Activated T-helper 17 cell treated with anti-CD3 and anti-CD28 coated beads, Interleukin-2, amount 50 U/mL, for 72 hours (primary cell): ENCODE results near the gene SSTR5. TPM values are rescaled to one million over a fixed set of nuclear protein-coding genes. Genes with fewer than 3 reads are reported as not detected.

Experiments used
- ATAC-seq: fragments of 150-1000 bp; cut with Tn5 transposase; replicated peaks from 2 replicates; pipeline ENCODE4 v1.10.0; 2021; ENCODE audit warnings: mild to moderate bottlenecking, moderate library complexity
- H3K27ac Mint-ChIP-seq: one replicate; pipeline ENCODE4 v1.8.0; 2022; ENCODE audit warnings: mixed read lengths
- H3K27me3 Mint-ChIP-seq: one replicate; pipeline ENCODE4 v1.8.0; 2022; ENCODE audit warnings: mixed read lengths
- H3K36me3 Mint-ChIP-seq: one replicate; pipeline ENCODE4 v1.8.0; 2022; ENCODE audit warnings: low read depth, mild to moderate bottlenecking, mixed read lengths
- H3K4me1 Mint-ChIP-seq: one replicate; pipeline ENCODE4 v1.8.0; 2022; ENCODE audit warnings: mixed read lengths
- H3K4me3 Mint-ChIP-seq: one replicate; pipeline ENCODE4 v1.8.0; 2022; ENCODE audit warnings: mild to moderate bottlenecking, mixed read lengths
- H3K9me3 Mint-ChIP-seq: one replicate; pipeline ENCODE4 v1.8.0; 2022; ENCODE audit warnings: mixed read lengths
- total RNA-seq, 2 donors: library from RNA; stranded (reverse); gene quantifications; one replicate each; pipeline ENCODE4 v1.2.3, GENCODE V29; 2022

Gene SSTR5
- total RNA-seq, 2 donors from 2014 or later = not detected

DNA sequence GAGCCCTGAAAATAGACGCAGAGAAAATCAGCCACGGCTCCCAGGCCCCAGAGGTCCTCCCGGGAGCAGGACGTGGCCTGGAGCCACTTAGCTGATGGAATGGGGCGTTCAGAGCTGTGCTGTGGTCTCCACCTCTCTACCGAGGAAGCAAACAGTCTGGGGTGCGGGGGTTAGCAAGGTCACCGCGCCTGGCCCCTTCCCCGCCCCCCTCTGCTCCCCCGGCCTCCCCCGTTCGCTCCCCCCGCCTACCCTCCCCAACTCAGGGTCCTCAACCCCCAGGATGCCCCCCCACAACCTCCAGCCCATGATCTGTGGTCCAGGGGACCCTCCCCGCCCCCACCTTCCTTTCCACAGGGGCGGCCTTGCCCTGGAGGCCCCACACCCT, 44.1 kb downstream of the SSTR5 start:
- no peaks in the 10 kb centered on the region for H3K27me3 Mint-ChIP-seq
- no peak for ATAC-seq
- H3K4me3 Mint-ChIP-seq = no peak overlapping the region
- H3K9me3 Mint-ChIP-seq = no peaks in the 10 kb centered on the region
- H3K4me1 Mint-ChIP-seq = no peaks in the 10 kb centered on the region
- H3K36me3 Mint-ChIP-seq = no peaks in the 10 kb centered on the region
- H3K27ac Mint-ChIP-seq = no peak overlapping the region

DNA sequence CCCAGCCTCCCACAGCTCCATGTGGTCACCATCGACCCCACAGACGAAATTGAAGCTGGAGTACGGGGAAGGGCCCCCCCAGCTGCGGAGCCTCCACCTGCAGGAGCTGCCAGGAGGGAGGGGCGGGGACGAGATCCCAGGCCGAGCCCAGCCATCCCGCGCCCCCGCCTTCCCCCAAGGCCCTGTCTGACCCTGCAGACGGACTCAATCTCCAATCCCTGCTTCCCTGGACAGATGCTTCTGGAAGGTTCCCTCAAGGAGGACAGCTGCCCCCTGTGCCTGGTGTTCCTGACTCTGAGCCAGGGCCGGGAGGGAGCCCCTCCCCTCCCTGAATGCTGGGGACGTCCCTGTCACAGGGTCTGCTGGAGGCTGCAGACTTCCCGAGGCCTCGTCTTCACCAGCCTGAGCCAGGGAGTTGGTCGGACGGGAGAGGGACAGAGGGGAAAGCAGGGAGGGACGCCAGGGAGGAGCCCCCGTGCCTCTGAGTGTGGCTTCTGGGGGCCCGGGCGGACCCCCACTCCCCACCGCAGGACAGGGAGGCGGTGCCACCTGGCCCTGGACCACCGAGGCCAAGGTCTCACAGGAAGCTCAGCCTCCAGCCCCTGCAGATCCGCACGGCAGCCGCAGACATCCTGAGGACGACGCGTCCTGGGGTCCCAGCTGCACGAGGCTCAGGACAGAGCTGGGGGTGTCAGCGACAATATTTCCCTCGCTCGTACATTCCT, 44.8 kb downstream of the SSTR5 start:
- H3K27me3 Mint-ChIP-seq = no peaks in the 10 kb centered on the region
- no peak overlapping the region for H3K4me3 Mint-ChIP-seq
- no peak for ATAC-seq
- H3K27ac Mint-ChIP-seq = no peak overlapping the region
- no peaks in the 10 kb centered on the region for H3K36me3 Mint-ChIP-seq
- H3K9me3 Mint-ChIP-seq = no peaks in the 10 kb centered on the region
- H3K4me1 Mint-ChIP-seq = no peaks in the 10 kb centered on the region

DNA sequence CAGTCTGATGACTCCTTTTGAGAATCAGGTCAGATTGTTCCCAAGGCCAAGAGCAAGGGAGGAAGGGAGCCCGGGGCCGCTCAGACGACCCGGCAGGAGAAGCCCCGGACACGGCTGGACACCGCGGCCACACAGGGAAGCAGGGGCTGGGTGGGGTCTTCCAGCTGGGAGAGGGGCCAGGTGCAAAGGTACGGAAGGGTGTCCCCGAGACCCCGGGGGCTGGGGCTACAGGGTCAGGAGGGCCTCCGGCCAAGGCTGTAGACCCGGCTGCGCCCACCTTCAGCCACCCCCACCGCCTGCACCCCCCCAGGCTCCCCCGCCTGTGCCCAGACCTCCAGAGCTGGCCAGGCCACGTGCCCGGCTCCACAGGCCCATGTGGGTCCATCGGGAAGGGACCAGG, 45.4 kb downstream of the SSTR5 start:
- no peak overlapping the region for H3K4me3 Mint-ChIP-seq
- H3K27ac Mint-ChIP-seq = no peak overlapping the region
- H3K36me3 Mint-ChIP-seq = no peaks in the 10 kb centered on the region
- no peak for ATAC-seq
- no peaks in the 10 kb centered on the region for H3K9me3 Mint-ChIP-seq
- H3K27me3 Mint-ChIP-seq = no peaks in the 10 kb centered on the region
- H3K4me1 Mint-ChIP-seq = no peaks in the 10 kb centered on the region

DNA sequence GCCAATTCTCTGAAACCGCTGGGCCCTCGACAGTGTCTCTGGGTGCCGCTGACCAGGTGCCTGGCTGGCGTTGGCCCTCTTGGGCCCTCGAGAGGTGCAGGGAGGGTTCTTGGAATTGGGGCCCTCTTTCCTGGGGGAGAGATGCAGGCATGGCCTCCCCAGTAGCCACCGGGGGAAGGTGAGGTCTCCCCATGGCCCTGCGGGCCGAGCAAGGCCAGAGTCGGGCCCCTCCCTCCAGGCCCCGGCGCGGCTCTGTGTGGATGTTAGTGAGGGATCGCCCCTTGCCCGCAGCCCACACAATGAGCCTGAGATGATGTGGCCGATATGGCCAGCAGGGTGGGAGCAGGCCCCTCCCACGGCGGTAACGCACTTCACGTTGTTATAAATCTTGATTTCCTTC, 46.6 kb downstream of the SSTR5 start:
- Mint-ChIP-seq H3K36me3 (no peaks in the 10 kb centered on the region), H3K4me3 (no peak overlapping the region), H3K27me3 (no peaks in the 10 kb centered on the region), H3K27ac (no peak overlapping the region), H3K4me1 (no peaks in the 10 kb centered on the region), H3K9me3 (no peaks in the 10 kb centered on the region)
- no peak for ATAC-seq

DNA sequence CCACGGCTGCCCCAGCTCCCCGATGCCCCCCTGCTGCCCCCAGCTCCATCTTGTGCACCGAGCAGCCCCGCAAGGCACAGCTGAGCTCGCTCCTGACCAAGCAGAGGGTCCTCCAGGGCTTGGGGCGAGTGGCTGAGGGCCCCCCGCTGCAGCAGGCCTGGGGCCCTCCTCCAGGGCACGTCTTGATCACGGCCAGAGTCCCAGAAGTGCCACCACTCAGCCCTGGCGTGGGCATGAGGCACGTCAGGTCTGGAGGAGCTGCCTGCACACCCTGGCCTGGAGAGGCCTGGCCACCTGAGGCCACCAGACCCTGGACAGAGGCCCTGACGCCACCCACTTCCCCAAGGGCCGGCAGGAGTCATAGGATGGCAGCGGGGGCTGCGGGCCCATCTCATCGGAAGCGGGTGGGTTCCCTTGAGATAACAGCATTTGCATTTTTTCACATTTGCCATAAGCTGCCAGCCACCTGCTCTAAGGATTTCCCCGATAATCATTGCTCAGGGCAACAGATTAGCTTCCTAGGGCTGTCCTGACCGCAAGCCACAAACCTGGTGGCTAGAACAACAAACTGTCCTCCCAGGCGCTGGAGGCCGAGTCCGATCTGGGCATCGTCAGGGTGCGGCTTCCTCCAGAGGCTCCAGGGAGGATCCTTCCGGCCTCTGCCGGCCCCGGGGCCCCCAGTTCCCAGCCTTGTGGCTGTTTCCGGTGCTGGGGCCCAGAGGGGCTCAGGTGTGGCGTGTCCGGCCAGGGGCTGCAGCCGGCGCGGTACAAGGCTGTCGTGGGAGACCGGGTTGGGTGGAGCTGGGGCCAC, 47.4 kb downstream of the SSTR5 start:
- ATAC-seq = no peak
- no peaks in the 10 kb centered on the region for H3K27me3 Mint-ChIP-seq

DNA sequence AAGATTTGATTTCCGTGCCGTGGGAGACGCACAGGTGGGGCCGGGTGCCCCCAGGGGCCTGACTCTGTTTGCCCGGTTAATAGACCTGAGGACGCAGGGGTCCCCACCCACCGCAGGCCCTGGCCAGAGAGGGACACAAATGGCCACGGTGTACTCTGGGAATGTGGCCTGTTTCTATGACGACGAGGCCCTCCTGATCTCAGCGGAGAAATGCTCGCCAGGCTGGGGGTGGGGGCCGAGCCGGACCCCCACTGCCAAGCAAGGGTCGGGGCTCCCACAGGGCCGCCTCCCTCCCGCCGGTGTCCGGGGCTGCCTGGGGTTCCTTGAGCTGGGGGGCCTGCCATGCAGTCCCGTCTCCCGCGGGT, 48.0 kb downstream of the SSTR5 start:
- H3K4me3 Mint-ChIP-seq = no peak overlapping the region
- no peaks in the 10 kb centered on the region for H3K27me3 Mint-ChIP-seq
- no peaks in the 10 kb centered on the region for H3K4me1 Mint-ChIP-seq
- no peaks in the 10 kb centered on the region for H3K9me3 Mint-ChIP-seq
- H3K36me3 Mint-ChIP-seq = no peaks in the 10 kb centered on the region
- no peak overlapping the region for H3K27ac Mint-ChIP-seq
- no peak for ATAC-seq

More for the DNA sequence above, 47.4 kb downstream of the SSTR5 start:
- Mint-ChIP-seq H3K27ac (no peak overlapping the region), H3K4me3 (no peak overlapping the region), H3K4me1 (no peaks in the 10 kb centered on the region), H3K9me3 (no peaks in the 10 kb centered on the region), H3K36me3 (no peaks in the 10 kb centered on the region)

DNA sequence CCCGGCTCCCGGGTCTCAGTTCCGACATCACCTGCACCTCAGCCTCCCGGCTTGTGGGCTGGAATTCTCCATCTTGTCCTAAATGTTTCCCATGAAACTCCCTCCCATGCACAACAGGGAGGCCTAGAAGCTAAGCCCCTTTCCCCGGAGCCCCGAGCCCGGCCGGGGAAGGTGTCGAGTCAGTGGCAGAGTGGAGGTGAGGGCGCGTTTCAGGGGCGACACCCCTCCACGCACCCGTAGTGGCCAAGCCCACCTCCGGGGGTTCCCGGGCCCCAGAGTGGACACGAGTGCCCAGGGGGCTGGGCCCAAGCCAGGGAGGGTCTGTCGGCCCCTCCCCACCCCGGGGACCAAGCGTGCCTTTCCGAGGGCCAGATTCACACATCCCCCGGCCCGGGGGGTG, 48.5 kb downstream of the SSTR5 start:
- no peak overlapping the region for H3K4me3 Mint-ChIP-seq
- no peaks in the 10 kb centered on the region for H3K36me3 Mint-ChIP-seq
- H3K27me3 Mint-ChIP-seq = no peaks in the 10 kb centered on the region
- no peak overlapping the region for H3K27ac Mint-ChIP-seq
- H3K4me1 Mint-ChIP-seq = no peaks in the 10 kb centered on the region
- H3K9me3 Mint-ChIP-seq = no peaks in the 10 kb centered on the region
- no peak for ATAC-seq

DNA sequence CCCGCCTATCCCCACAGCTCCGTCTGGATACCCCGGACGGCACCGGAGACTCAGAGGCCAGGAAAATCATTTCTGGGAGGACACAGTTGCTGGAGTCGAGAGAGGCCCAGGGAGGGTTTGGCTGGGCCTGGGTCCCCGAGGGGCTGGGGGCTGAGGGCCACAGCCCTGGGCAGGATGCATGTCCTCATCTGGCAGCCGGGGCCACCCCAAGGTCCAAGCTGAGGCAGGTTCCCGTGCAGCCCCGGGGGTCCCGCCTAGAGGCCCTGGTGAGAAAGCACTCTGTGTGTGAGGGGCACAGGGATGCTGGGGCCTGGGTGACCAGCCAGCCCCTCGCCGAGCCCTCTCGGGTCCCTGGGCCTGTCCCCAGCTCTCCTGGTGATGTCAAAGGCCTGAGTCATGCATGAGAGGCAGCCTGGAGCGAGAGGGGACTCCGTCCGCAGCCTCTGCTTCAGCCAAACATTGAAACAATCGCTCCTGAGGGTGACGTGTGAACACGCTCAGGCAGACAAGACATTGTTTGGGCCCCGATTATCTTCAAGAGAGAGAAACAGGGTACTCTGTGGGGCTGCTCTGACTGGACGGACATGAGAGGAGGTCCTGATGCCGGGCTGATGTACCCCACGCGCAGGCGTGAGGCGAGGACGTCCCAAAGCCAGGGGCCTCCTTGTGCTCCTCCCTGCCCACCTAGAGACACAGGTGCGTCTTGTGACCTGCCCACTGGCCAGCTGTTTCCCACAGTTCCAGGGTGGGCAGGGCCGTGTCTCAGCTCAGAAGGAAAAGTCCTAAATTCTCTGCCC, 49.3 kb downstream of the SSTR5 start:
- H3K4me1 Mint-ChIP-seq = no peaks in the 10 kb centered on the region
- no peaks in the 10 kb centered on the region for H3K36me3 Mint-ChIP-seq
- H3K4me3 Mint-ChIP-seq = no peak overlapping the region
- no peak overlapping the region for H3K27ac Mint-ChIP-seq
- no peaks in the 10 kb centered on the region for H3K9me3 Mint-ChIP-seq
- no peak for ATAC-seq
- H3K27me3 Mint-ChIP-seq = no peaks in the 10 kb centered on the region

DNA sequence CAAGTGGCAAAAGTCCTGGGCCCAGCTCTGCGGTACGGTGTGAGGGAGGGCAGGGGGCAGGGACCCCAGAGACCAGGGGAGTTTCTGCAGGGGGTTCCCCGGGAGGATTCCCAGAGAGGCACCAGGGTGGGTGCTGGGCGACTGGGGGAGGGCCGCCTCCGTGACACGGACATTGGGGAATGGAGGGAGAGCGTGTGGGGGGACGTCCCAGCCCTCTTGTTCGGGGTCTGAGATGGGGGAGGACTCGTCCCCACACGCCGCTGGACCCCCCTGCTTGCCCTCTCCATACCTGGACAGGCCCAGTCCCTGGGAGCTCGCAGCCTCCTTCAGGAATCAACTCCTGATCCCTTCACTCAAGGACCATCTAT, 49.8 kb downstream of the SSTR5 start:
- H3K9me3 Mint-ChIP-seq = no peaks in the 10 kb centered on the region
- H3K4me3 Mint-ChIP-seq = no peak overlapping the region
- H3K27ac Mint-ChIP-seq = no peak overlapping the region
- ATAC-seq = no peak
- no peaks in the 10 kb centered on the region for H3K36me3 Mint-ChIP-seq
- H3K27me3 Mint-ChIP-seq = no peaks in the 10 kb centered on the region
- H3K4me1 Mint-ChIP-seq = no peaks in the 10 kb centered on the region

DNA sequence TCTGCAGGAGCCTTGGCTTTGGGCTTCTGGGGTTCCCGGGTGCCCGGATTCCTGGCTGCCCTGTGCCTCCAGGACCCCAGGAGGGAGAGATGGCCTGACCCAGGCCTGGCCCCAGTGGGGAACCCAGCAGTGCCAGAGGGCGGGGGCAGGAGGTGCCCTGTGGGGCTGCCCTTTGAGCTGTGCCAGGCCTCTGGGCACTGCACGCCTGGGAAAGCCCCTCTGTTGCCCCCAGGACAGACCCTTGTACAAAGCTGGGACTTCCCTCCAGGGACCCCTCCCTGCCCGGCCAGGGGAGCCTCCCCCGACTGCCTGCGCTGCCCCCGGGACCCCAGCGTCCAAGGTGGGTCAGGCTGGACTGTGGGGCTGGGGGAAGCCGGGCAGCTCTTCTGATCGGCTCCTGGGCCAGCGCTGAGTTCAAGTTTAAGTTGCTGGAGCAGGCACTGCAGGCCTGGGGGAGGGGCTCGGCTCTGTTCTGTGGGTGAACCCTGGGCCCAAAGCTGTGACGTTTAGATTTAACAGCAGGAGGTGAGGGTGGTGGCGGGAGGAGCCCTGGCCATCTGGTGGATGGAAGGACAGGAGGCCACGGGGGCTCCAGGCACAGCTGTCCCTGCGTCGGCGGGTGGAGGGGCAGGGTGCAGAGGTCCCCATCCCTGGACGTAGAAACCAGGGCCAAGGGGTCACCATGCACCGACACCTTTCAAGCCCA, 51.1 kb downstream of the SSTR5 start:
- Mint-ChIP-seq H3K36me3 (no peaks in the 10 kb centered on the region), H3K9me3 (no peaks in the 10 kb centered on the region), H3K27me3 (no peaks in the 10 kb centered on the region), H3K4me1 (no peaks in the 10 kb centered on the region), H3K27ac (no peak overlapping the region), H3K4me3 (no peak overlapping the region)
- no peak for ATAC-seq

DNA sequence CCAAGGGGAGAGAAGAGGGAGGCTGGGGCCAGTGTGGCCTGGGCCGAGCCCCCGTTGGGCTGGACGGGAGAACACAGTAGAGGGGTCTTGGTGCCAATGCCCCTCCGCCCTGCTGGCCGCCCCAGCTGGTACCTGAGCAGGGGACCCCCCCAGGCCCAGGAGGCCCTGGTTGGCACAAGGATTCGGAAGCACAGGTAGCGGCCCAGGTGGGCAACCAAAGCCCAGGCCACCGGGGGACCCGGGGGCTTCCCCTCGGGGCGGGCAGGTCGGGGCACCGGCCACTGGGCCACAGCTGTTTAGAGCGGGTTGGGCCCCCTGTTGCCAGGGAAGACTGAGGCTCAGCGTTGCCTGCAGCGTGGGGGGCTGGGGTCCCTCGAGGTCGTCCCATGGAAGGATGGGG, 51.7 kb downstream of the SSTR5 start:
- H3K36me3 Mint-ChIP-seq = no peaks in the 10 kb centered on the region
- H3K4me1 Mint-ChIP-seq = no peaks in the 10 kb centered on the region
- no peak overlapping the region for H3K27ac Mint-ChIP-seq
- ATAC-seq = no peak
- no peak overlapping the region for H3K4me3 Mint-ChIP-seq
- no peaks in the 10 kb centered on the region for H3K9me3 Mint-ChIP-seq
- no peaks in the 10 kb centered on the region for H3K27me3 Mint-ChIP-seq

DNA sequence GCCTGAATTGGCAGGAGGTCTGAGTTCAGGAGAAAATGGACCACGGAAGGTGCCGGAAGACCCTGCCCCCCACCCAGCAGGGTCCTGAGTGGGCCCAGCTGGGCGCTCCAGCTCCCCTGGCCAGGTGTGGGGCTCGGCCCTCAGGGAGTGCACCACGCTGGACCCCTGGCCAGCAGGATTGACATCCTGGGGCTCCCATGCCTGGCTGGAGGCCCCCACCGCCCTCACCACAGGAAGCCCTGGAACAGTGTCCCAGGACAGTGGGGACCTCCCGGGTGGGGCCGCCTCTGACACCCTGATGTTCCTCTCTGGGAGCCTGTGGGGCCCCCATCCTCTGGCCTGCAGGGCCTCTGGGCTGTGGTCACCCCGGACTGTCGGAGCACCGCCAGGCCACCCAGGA, 52.2 kb downstream of the SSTR5 start:
- H3K36me3 Mint-ChIP-seq = no peaks in the 10 kb centered on the region

DNA sequence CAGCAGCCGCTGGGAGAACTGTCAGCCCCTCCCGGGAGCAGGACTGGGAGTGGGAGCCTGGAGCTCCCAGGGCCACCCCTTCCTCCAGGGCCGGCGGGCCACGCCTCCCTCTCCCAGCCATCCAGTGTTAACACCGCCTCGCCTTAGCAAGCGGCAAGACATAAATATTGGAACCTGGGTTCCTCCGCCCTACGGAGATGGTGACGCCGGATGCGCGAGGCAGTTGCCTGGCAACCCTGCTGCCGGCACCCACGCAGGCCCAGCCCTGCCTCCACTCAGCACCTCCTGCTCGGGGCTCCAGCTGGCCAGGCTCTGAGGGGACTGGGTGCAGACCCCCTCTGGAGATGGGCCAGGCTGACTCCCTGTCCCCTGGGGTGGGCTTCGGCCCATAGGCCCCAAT, 52.9 kb downstream of the SSTR5 start:
- Mint-ChIP-seq H3K27ac (no peak overlapping the region), H3K27me3 (no peaks in the 10 kb centered on the region), H3K9me3 (no peaks in the 10 kb centered on the region), H3K4me1 (no peaks in the 10 kb centered on the region), H3K36me3 (no peaks in the 10 kb centered on the region), H3K4me3 (no peak overlapping the region)
- ATAC-seq = peak; percentile 61

More for the DNA sequence above, 52.2 kb downstream of the SSTR5 start:
- ATAC-seq = no peak
- H3K4me1 Mint-ChIP-seq = no peaks in the 10 kb centered on the region
- no peaks in the 10 kb centered on the region for H3K9me3 Mint-ChIP-seq
- no peak overlapping the region for H3K4me3 Mint-ChIP-seq
- H3K27ac Mint-ChIP-seq = no peak overlapping the region
- no peaks in the 10 kb centered on the region for H3K27me3 Mint-ChIP-seq

DNA sequence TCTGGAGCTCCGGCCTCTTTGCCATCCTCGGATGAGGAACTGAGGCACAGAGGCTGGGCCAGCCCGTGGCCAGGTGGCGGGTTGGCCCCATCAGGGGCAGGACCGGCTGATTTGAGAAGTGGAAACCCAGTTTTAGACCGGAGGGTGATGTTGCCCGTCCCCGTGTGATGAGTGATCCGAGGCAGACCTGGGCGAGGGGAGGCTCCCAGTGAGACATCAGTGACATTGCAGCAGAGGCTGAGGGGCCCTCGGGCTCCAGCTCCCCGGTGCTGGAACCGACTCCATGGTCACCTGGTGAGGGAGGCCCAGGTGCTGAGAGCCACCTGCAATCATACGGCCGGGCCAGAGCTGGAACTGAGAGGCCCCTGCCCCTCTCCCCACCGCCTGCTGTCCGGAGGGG, 53.5 kb downstream of the SSTR5 start:
- Mint-ChIP-seq H3K9me3 (no peaks in the 10 kb centered on the region), H3K4me1 (no peaks in the 10 kb centered on the region), H3K27ac (no peak overlapping the region), H3K36me3 (no peaks in the 10 kb centered on the region), H3K27me3 (no peaks in the 10 kb centered on the region), H3K4me3 (no peak overlapping the region)
- no peak for ATAC-seq
